SJSA1 (cell line): ENCODE measurements around the gene AKAP3. TPM values are rescaled to one million over a fixed set of nuclear protein-coding genes. Genes with fewer than 3 reads are reported as not detected.

Experiments
- DNase-seq, 2 experiments: peaks; one replicate each; pipeline ENCODE4 v3.0.0-alpha.2; 2015 to 2020; ENCODE audit warnings: low spot score in 2 of 2, low read depth in 1 of 2
- H3K27ac ChIP-seq: fragments of 250-450 bp; sonication (Bioruptor Pico); 2 replicates; pipeline ENCODE4 v1.5.1; 2020; ENCODE audit warnings: mild to moderate bottlenecking, moderate library complexity
- H3K27me3 ChIP-seq: fragments of 250-450 bp; sonication (Bioruptor Pico); replicated peaks from 2 replicates; pipeline ENCODE4 v1.5.1; 2020; ENCODE audit warnings: mild to moderate bottlenecking, moderate library complexity
- H3K36me3 ChIP-seq: fragments of 250-450 bp; sonication (Bioruptor Pico); 2 replicates; pipeline ENCODE4 v1.5.1; 2020; ENCODE audit warnings: mild to moderate bottlenecking
- H3K4me1 ChIP-seq: fragments of 250-450 bp; sonication (Bioruptor Pico); replicated peaks from 2 replicates; pipeline ENCODE4 v1.6.1; 2021; ENCODE audit warnings: mild to moderate bottlenecking
- H3K4me3 ChIP-seq: fragments of 250-450 bp; sonication (Bioruptor Pico); 2 replicates; pipeline ENCODE4 v1.5.1; 2020; ENCODE audit warnings: mild to moderate bottlenecking
- H3K9me3 ChIP-seq: fragments of 250-450 bp; sonication (Bioruptor Pico); replicated peaks from 2 replicates; pipeline ENCODE4 v1.5.1; 2020; ENCODE audit warnings: mild to moderate bottlenecking
- total RNA-seq: library from RNA; depleted of rRNA; stranded (reverse); fragments of >200 nt; shearing (Covaris generic); gene quantifications from 2 replicates; pipeline ENCODE4 v1.2.3, GENCODE V29; 2014; rRNA removed

The AKAP3 gene
- total RNA-seq, 1 experiment from 2014 or later, result 2.4 TPM

DNA sequence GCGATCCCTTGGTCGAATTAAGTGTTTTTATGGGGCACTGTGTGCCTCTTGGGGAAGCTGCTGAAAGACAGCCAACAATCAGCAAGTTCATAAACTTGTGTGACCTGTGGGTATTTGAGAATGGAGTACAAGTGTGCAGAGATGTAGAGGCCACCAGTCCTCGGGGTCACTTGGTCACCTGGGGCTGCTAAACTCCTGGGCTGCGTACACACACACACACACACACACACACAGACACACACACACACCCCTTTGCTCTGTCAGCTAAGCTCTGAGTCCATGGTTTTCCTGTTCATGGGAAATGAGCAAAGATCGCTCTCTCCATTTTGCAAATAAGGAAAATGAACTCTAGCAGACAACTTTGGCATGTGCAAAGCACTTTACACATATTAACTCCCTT lies 62.4 kb downstream of the AKAP3 start:
- no peak overlapping the region for H3K4me3 ChIP-seq
- H3K27me3 ChIP-seq, result peaks cover 43% of the 10 kb centered on the region
- no peak overlapping the region for H3K27ac ChIP-seq
- H3K36me3 ChIP-seq, result no peaks in the 10 kb centered on the region
- no peak for DNase-seq
- H3K4me1 ChIP-seq, result peaks cover 17% of the 10 kb centered on the region
- H3K9me3 ChIP-seq, result no peaks in the 10 kb centered on the region

DNA sequence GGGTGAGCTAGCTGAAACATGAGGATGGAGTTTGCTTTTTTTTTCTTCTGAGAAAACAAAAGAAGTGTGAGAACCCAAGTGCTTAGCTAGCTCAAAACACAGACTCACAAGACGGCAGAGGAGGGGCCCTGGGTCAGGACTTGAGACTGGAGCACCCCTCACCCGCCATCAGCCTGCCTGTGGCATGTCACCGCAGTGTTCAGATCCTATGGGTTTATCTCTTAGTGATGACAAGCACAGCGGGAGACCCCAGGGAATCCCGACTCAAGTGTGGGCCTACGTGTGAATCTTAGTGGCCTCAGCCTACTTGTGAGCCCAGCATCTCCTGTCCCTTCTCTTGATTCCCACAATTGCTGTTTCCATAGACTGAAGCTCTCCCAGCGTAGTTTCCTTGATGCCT lies 64.0 kb downstream of the AKAP3 start:
- DNase-seq, result no peak
- Histone ChIP-seq H3K36me3 (no peaks in the 10 kb centered on the region), H3K9me3 (no peaks in the 10 kb centered on the region), H3K27ac (no peak overlapping the region), H3K27me3 (peaks cover 38% of the 10 kb centered on the region), H3K4me1 (peaks cover 17% of the 10 kb centered on the region), H3K4me3 (no peak overlapping the region)

DNA sequence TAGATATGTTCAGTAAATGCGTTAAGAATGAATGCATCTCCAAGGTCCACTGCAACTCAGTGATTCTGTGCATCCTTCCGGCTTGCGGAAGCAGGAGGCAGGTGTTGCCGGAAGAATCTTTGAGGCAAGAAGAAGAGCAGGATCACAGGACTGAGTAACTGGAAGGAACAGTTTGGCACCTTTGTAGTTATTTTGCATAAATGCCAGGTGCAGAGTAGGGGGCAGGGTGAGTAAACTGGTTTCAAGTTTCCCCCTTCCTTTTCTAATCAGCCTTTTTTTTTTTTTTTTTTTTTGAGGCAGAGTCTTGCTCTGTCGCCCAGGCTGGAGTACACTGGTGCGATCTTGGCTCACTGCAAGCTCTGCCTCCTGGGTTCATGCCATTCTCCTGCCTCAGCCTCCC lies 64.6 kb downstream of the AKAP3 start:
- Histone ChIP-seq H3K9me3 (no peaks in the 10 kb centered on the region), H3K27ac (no peak overlapping the region), H3K27me3 (peaks cover 36% of the 10 kb centered on the region), H3K36me3 (no peaks in the 10 kb centered on the region), H3K4me3 (no peak overlapping the region), H3K4me1 (peaks cover 17% of the 10 kb centered on the region)
- DNase-seq, result no peak

DNA sequence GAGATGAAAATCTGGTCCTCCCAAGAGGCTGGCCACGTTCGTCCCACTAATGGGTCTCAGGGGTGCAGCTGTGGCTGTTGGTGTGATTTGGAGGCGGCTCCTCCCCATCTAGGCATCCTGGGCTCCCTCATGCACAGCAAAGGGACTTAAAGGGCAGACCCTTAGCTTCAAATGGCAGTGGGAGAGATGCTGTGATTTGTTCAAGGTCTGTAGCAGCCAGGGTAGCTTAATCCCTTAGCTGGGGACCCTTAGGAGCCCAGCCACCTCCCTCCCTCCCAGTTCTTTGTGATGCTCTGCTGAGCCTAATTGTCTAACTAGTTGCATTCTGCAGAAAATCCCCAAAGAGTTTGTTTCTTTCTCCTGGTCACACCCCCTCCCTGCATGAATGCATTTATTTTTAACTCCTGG lies 68.6 kb downstream of the AKAP3 start:
- no peak for DNase-seq
- Histone ChIP-seq H3K9me3 (no peaks in the 10 kb centered on the region), H3K27ac (no peak overlapping the region), H3K4me1 (no peaks in the 10 kb centered on the region), H3K4me3 (no peak overlapping the region), H3K36me3 (no peaks in the 10 kb centered on the region), H3K27me3 (peaks cover 46% of the 10 kb centered on the region)

DNA sequence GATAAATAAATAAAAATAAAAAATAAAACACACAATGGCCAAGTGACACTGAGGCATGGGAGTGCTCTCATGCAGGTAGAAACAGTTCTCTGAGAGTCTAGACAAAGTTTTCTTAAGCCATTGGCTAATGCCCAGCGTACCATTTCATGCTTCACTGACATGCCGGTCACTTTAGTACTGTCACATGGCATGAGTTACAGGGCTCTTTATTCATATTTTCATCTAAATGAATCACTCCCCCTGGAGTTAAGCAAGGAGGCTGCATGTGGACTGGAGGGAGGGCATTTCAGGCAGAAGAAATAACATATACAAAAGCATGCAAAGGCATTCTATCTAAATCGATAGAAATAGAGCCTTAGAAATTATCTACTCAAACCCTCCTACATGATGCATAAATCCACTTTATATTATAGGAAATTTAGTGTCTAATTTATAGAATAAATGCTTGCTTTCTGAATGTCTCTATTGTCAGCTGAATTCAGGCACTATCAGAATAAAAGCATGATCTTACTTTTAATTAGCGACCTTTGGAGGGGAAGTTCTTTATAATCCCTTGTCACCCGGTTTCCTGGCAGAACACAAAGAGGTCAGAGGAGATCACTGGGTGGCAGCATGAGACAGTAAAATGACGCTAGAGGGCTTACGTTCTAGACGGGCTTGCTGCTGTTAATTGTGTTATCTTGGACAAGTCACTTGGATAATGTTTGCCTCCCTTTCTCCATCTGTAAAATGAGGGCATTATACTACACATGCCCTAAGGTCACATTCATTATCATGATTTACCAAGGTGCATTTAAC lies 69.3 kb downstream of the AKAP3 start:
- DNase-seq, result no peak
- H3K4me1 ChIP-seq, result no peaks in the 10 kb centered on the region
- no peak overlapping the region for H3K4me3 ChIP-seq
- no peak overlapping the region for H3K27ac ChIP-seq
- no peaks in the 10 kb centered on the region for H3K9me3 ChIP-seq
- peaks cover 43% of the 10 kb centered on the region for H3K27me3 ChIP-seq
- H3K36me3 ChIP-seq, result no peaks in the 10 kb centered on the region

DNA sequence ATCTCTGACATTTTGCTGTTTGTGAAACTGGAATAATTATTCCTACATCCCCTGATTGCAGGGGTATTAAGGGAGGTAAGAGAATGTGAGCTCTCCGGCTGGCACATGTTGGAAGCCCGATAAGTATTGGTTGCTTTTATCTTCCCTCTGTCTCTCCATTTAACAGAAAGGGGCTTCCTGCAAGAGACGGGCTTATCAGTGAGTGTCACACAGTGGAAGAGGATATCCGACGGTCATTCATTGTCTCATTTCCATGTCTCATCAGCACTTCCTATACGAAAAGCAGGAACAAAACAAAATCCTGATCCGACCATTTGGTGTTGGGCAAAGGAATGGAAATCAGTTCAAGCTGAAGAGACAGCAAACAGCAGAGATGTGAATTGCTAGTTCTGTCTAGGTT lies 76.2 kb downstream of the AKAP3 start:
- Histone ChIP-seq H3K36me3 (no peaks in the 10 kb centered on the region), H3K9me3 (no peaks in the 10 kb centered on the region), H3K4me3 (no peak overlapping the region), H3K27me3 (peaks cover 20% of the 10 kb centered on the region), H3K27ac (no peak overlapping the region), H3K4me1 (peaks cover 12% of the 10 kb centered on the region)
- DNase-seq, result no peak

DNA sequence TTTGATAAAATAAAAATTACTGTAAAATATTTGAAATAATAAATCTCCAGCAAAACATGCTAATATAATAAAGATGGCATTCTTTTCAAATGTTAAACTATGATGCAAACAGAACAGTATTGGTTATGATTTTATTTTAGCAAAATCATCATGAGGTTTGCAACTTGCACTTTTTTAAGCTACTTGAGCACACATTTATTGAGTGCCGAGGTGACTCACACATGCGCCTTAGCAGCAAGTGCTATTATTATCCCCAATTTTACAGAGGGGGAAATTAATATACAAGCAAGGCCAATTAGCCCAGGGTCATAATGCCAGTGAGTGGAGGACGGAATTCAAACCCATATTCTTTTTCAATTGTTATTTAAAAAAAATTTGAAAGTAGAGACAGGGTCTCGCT lies 79.6 kb downstream of the AKAP3 start:
- no peak for DNase-seq
- Histone ChIP-seq H3K4me3 (no peak overlapping the region), H3K36me3 (no peaks in the 10 kb centered on the region), H3K9me3 (no peaks in the 10 kb centered on the region), H3K27me3 (no peaks in the 10 kb centered on the region), H3K27ac (no peak overlapping the region), H3K4me1 (peaks cover 12% of the 10 kb centered on the region)

DNA sequence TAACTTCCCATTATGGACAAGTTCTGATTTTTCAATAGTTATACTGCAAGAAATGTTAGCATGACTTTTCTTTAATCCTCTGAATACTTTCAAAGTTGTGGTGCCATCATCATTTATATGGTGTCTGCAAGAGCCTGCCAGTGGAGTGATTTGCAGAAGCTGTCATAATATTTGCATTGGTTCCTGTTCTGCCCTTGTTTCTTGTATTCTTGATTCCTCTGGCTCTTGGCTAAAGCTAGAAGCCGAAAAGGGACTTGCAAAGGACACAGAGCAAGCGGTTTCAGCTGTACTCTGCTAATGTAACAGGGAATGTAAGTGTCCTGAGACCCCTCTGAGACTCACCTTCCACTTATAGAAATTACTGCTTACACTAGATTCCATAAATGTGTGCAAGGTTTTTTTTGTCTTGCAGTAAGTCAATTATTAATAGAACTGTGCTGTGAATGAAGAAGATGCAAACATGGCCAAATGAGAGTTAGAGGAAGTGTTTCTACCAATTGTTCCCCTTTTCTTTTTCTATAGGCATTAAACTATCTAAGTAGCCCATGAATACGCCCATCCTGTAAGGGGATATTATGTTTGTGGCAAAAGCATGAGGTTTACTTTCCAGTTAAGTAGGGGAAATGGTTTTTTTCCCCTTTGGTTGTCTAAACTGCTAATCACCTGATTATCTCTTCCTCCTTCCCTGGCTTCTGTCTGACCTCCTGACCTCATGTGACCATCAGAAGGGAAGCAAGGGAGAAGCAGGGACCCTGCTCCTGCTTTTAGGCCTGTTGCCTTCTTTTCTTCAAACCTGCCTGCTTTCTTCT lies 81.6 kb downstream of the AKAP3 start:
- Histone ChIP-seq H3K4me3 (no peak overlapping the region), H3K4me1 (peaks cover 7% of the 10 kb centered on the region), H3K36me3 (no peaks in the 10 kb centered on the region), H3K9me3 (no peaks in the 10 kb centered on the region), H3K27ac (no peak overlapping the region), H3K27me3 (no peaks in the 10 kb centered on the region)
- DNase-seq, result no peak

DNA sequence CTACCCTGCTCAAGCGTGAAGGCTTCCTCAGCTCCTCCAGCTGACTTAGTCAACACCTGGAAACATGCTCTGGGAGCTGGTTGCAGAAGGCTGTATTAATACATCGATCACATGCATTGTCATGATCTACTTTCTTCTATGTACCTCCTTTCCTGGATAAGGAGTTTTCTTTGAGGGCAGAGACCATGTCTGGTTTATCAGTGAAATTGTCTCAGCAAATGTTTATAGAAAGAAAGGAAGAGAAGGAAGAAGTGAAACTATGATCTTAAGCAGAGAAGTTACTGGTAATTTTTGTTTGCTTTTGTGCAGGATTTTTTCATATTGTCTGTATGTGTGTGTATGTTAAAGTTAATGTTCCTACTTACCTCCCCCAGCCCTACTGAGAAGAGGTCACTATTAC lies 82.4 kb downstream of the AKAP3 start:
- Histone ChIP-seq H3K27me3 (no peaks in the 10 kb centered on the region), H3K9me3 (no peaks in the 10 kb centered on the region), H3K4me3 (no peak overlapping the region), H3K36me3 (peaks cover 3% of the 10 kb centered on the region; the same call in 1 of the 2 replicates), H3K27ac (no peak overlapping the region), H3K4me1 (peaks cover 11% of the 10 kb centered on the region)
- DNase-seq, result no peak

Other genes starting within 250 kb of the AKAP3 start
- gene FGF6, start 203.2 kb downstream of the AKAP3 start, total RNA-seq, result not detected in 2 replicates
- 110 and 113 TPM in 2 replicates for gene RAD51AP1, start 110.2 kb downstream of the AKAP3 start, total RNA-seq
- 26.8 and 58.8 TPM in 2 replicates for gene DYRK4, start 86.8 kb downstream of the AKAP3 start, total RNA-seq
- 129 and 186 TPM in 2 replicates for gene NDUFA9, start 63 bp upstream of the AKAP3 start, total RNA-seq
- not detected in 2 replicates for gene GALNT8, start 71.3 kb upstream of the AKAP3 start, total RNA-seq